ENCODE measurements around the gene OR51Q1.

OR51Q1 gene

GRCh38 chr11:5443835-5444393, 22.0 kb downstream of the OR51Q1 start:
- no peak overlapping the region for H3K4me3 ChIP-seq (ENCODE audit: low read depth in 1 of 2, low read length in 2 of 2)
- no peak overlapping the region for H3K27ac ChIP-seq (ENCODE audit: low read length)
- H3K4me1 ChIP-seq (ENCODE audit: control insufficient read depth in 1 of 2, insufficient read depth in 2 of 2, low read length in 2 of 2) = no peaks in the 10 kb centered on the region
- H3K9me3 ChIP-seq (ENCODE audit: control insufficient read depth in 1 of 2, low read length in 2 of 2) = no peaks in the 10 kb centered on the region
- H3K27me3 ChIP-seq (ENCODE audit: low read depth, low read length) = no peaks in the 10 kb centered on the region
- no peaks in the 10 kb centered on the region for H3K36me3 ChIP-seq (ENCODE audit: control insufficient read depth in 1 of 2, insufficient read depth in 2 of 2, low read length in 2 of 2)

- H3K9me3 ChIP-seq (ENCODE audit: control insufficient read depth in 1 of 2, low read length in 2 of 2) = no peaks in the 10 kb centered on the region
- no peak within 1 kb of the TSS for H3K4me3 ChIP-seq (ENCODE audit: low read depth in 1 of 2, low read length in 2 of 2)
- H3K36me3 ChIP-seq (ENCODE audit: control insufficient read depth in 1 of 2, insufficient read depth in 2 of 2, low read length in 2 of 2) = no peaks in the 10 kb centered on the region
- H3K27me3 ChIP-seq (ENCODE audit: low read depth, low read length) = no peaks in the 10 kb centered on the region
- no peak within 1 kb of the TSS for H3K27ac ChIP-seq (ENCODE audit: low read length)
- H3K4me1 ChIP-seq (ENCODE audit: control insufficient read depth in 1 of 2, insufficient read depth in 2 of 2, low read length in 2 of 2) = no peaks in the 10 kb centered on the region
Observed at GRCh38 chr11:5449023-5449422, 27.1 kb downstream of the OR51Q1 start, which contains the start of gene OR51I2. Gene OR51I2 (plus strand): TSS chr11:5449323. CDS start chr11:5453489, 4,166 bp downstream.

- H3K27ac ChIP-seq (ENCODE audit: low read length) = no peak overlapping the region
Observed at GRCh38 chr11:5449432-5449831, 27.5 kb downstream of the OR51Q1 start.

GRCh38 chr11:5460983-5461621, 39.2 kb downstream of the OR51Q1 start:
- Histone ChIP-seq H3K4me1 (ENCODE audit: control insufficient read depth in 1 of 2, insufficient read depth in 2 of 2, low read length in 2 of 2) (no peaks in the 10 kb centered on the region), H3K36me3 (ENCODE audit: control insufficient read depth in 1 of 2, insufficient read depth in 2 of 2, low read length in 2 of 2) (no peaks in the 10 kb centered on the region), H3K9me3 (ENCODE audit: control insufficient read depth in 1 of 2, low read length in 2 of 2) (no peaks in the 10 kb centered on the region), H3K27me3 (ENCODE audit: low read depth, low read length) (no peaks in the 10 kb centered on the region), H3K4me3 (ENCODE audit: low read depth in 1 of 2, low read length in 2 of 2) (no peak overlapping the region), H3K27ac (ENCODE audit: low read length) (no peak overlapping the region)

More at GRCh38 chr11:5449432-5449831, 27.5 kb downstream of the OR51Q1 start:
- Histone ChIP-seq H3K27me3 (ENCODE audit: low read depth, low read length) (no peaks in the 10 kb centered on the region), H3K4me3 (ENCODE audit: low read depth in 1 of 2, low read length in 2 of 2) (no peak overlapping the region), H3K4me1 (ENCODE audit: control insufficient read depth in 1 of 2, insufficient read depth in 2 of 2, low read length in 2 of 2) (no peaks in the 10 kb centered on the region), H3K36me3 (ENCODE audit: control insufficient read depth in 1 of 2, insufficient read depth in 2 of 2, low read length in 2 of 2) (no peaks in the 10 kb centered on the region), H3K9me3 (ENCODE audit: control insufficient read depth in 1 of 2, low read length in 2 of 2) (no peaks in the 10 kb centered on the region)

GRCh38 chr11:5467527-5467926, 45.6 kb downstream of the OR51Q1 start:
- Histone ChIP-seq H3K4me3 (ENCODE audit: low read depth in 1 of 2, low read length in 2 of 2) (no peak overlapping the region), H3K36me3 (ENCODE audit: control insufficient read depth in 1 of 2, insufficient read depth in 2 of 2, low read length in 2 of 2) (no peaks in the 10 kb centered on the region), H3K9me3 (ENCODE audit: control insufficient read depth in 1 of 2, low read length in 2 of 2) (no peaks in the 10 kb centered on the region), H3K4me1 (ENCODE audit: control insufficient read depth in 1 of 2, insufficient read depth in 2 of 2, low read length in 2 of 2) (no peaks in the 10 kb centered on the region), H3K27ac (ENCODE audit: low read length) (no peak overlapping the region), H3K27me3 (ENCODE audit: low read depth, low read length) (no peaks in the 10 kb centered on the region)

Measured in muscle layer of duodenum (tissue), 2 donors.